Peyer's patch (tissue), 4 donors: ENCODE measurements around the gene C2orf81.

ENCODE experiments used
- CTCF ChIP-seq, 6 experiments: fragments of 450-650 bp in 4 of 6; fragments of 200-600 bp in 2 of 6; sonication (generic) in 1 of 6; IDR thresholded peaks; one replicate each; pipeline ENCODE4 v1.5.1; 2017 to 2019; ENCODE audit warnings: antibody characterized with exemption in 6 of 6, mild to moderate bottlenecking in 3 of 6, moderate library complexity in 1 of 6
- POLR2A ChIP-seq, 2 donors: fragments of 450-650 bp; IDR thresholded peaks; one replicate each; pipeline ENCODE4 v1.5.1; 2017; ENCODE audit warnings: antibody characterized with exemption in 2 of 2, mild to moderate bottlenecking in 2 of 2, moderate library complexity in 2 of 2

DNA sequence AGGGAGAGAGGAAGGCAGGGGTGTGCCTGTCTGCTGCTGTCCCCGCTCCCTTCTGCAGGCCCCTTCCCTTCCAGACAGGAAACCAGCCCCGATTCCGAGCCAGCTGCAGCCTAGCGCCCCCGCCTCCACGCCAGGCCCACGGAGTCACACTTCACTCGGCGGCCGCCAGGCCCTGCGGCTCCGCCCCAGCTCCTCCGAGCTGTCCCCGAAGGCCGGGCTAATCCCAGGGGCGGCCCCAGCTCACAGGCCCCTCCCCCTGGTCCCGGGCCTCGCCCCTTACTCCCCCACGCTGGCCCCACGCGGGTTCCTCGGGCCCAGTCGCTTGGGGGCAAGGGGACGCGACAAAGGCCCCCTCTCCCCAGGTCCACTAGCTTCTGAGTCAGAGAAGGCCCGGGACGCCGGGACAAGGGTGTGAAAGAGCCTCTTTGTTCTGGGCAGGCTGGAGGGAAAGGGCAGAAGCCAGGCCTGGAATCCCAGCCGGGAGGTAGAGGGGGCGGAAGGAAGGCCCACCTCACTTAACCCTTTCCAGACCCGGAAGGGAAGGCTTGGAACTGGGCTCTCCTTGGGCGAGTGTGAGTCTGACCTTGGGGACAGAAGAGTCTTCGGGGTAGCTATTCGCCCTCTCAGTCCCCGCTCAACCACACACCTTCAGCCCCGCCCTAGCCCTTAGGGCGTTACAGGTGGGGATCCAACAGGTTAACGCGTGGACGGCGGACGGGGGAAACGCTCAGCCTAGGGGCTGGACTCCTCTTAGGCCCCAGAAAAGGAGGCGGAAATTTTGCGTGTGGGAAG is 19.2 kb upstream of the C2orf81 start:
- TF ChIP-seq POLR2A (IDR thresholded peaks at IDR 0.05) (no peak), CTCF (IDR thresholded peaks at IDR 0.05) (peak in 4 of 6 experiments; percentile 12 to 66 (median 60))
